ENCODE results near the gene TBX4. TPM values are rescaled to one million over a fixed set of nuclear protein-coding genes. Genes with fewer than 3 reads are reported as not detected.
A peak's percentile ranks its signal among the peaks of the same experiment; 100 is the strongest.

Gene TBX4
- total and polyA plus RNA-seq, 2 experiments from 2014 or later: not detected

- TF ChIP-seq EZH2 (IDR thresholded peaks at IDR 0.05; ENCODE audit: low read depth, unreplicated experiment) (peak; percentile 75), ZNF114 (CRISPR knock-in tag; IDR thresholded peaks at IDR 0.05) (no peak), EZH2phosphoT487 (IDR thresholded peaks at IDR 0.05; ENCODE audit: unreplicated experiment) (no peak), ETS1 (IDR thresholded peaks at IDR 0.05) (no peak), ZNF331 (CRISPR knock-in tag; IDR thresholded peaks at IDR 0.05; ENCODE audit: low read depth) (no peak)
- TF ChIP-seq, protein P1, sequence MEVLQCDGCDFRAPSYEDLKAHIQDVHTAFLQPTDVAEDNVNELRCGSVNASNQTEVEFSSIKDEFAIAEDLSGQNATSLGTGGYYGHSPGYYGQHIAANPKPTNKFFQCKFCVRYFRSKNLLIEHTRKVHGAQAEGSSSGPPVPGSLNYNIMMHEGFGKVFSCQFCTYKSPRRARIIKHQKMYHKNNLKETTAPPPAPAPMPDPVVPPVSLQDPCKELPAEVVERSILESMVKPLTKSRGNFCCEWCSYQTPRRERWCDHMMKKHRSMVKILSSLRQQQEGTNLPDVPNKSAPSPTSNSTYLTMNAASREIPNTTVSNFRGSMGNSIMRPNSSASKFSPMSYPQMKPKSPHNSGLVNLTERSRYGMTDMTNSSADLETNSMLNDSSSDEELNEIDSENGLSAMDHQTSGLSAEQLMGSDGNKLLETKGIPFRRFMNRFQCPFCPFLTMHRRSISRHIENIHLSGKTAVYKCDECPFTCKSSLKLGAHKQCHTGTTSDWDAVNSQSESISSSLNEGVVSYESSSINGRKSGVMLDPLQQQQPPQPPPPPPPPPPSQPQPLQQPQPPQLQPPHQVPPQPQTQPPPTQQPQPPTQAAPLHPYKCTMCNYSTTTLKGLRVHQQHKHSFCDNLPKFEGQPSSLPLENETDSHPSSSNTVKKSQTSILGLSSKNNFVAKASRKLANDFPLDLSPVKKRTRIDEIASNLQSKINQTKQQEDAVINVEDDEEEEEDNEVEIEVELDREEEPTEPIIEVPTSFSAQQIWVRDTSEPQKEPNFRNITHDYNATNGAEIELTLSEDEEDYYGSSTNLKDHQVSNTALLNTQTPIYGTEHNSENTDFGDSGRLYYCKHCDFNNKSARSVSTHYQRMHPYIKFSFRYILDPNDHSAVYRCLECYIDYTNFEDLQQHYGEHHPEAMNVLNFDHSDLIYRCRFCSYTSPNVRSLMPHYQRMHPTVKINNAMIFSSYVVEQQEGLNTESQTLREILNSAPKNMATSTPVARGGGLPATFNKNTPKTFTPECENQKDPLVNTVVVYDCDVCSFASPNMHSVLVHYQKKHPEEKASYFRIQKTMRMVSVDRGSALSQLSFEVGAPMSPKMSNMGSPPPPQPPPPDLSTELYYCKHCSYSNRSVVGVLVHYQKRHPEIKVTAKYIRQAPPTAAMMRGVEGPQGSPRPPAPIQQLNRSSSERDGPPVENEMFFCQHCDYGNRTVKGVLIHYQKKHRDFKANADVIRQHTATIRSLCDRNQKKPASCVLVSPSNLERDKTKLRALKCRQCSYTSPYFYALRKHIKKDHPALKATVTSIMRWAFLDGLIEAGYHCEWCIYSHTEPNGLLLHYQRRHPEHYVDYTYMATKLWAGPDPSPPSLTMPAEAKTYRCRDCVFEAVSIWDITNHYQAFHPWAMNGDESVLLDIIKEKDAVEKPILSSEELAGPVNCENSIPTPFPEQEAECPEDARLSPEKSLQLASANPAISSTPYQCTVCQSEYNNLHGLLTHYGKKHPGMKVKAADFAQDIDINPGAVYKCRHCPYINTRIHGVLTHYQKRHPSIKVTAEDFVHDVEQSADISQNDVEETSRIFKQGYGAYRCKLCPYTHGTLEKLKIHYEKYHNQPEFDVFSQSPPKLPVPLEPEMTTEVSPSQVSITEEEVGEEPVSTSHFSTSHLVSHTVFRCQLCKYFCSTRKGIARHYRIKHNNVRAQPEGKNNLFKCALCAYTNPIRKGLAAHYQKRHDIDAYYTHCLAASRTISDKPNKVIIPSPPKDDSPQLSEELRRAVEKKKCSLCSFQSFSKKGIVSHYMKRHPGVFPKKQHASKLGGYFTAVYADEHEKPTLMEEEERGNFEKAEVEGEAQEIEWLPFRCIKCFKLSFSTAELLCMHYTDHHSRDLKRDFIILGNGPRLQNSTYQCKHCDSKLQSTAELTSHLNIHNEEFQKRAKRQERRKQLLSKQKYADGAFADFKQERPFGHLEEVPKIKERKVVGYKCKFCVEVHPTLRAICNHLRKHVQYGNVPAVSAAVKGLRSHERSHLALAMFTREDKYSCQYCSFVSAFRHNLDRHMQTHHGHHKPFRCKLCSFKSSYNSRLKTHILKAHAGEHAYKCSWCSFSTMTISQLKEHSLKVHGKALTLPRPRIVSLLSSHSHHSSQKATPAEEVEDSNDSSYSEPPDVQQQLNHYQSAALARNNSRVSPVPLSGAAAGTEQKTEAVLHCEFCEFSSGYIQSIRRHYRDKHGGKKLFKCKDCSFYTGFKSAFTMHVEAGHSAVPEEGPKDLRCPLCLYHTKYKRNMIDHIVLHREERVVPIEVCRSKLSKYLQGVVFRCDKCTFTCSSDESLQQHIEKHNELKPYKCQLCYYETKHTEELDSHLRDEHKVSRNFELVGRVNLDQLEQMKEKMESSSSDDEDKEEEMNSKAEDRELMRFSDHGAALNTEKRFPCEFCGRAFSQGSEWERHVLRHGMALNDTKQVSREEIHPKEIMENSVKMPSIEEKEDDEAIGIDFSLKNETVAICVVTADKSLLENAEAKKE (CRISPR knock-in tag; IDR thresholded peaks at IDR 0.05): no peak
- Histone ChIP-seq H3K9me2 (ENCODE audit: insufficient read depth) (no peaks in the 10 kb centered on the region), H2AFZ (peak overlapping the region; percentile 72; the same call in 1 of the 2 replicates), H3K27ac (ENCODE audit: low read depth) (no peak overlapping the region), H3K79me2 (replicated peaks; ENCODE audit: insufficient read depth) (no peaks in the 10 kb centered on the region), H3K4me3 (peak overlapping the region; percentile 34), H4K20me1 (replicated peaks; ENCODE audit: insufficient read depth) (peaks cover 21% of the 10 kb centered on the region), H3K4me1 (ENCODE audit: insufficient read depth) (peaks cover 35% of the 10 kb centered on the region; the same call in 1 of the 2 replicates), H3F3A (replicated peaks; ENCODE audit: low read depth) (0 out of 2 replicates have a peak, but pooled peaks cover 4% of the 10 kb centered on the region), H3K4me2 (peak overlapping the region; percentile 60; the same call in 1 of the 2 replicates), H3K27me3 (ENCODE audit: insufficient read depth) (peaks cover 100% of the 10 kb centered on the region), H3K36me3 (ENCODE audit: insufficient read depth) (no peaks in the 10 kb centered on the region)
- ATAC-seq: peak; percentile 7
- Mint-ChIP-seq H3K27me3 (ENCODE audit: insufficient read depth, low read depth, poor library complexity) (peaks cover 99% of the 10 kb centered on the region), H3K4me3 (peak overlapping the region; percentile 16; the same call in 2 of the 3 replicates), H3K4me1 (peaks cover 40% of the 10 kb centered on the region), H3K9me3 (peaks cover 8% of the 10 kb centered on the region), H3K36me3 (ENCODE audit: low read depth) (peaks cover 3% of the 10 kb centered on the region; the same call in 1 of the 3 replicates), H3K27ac (no peak overlapping the region)
- DNase-seq (ENCODE audit: low spot score): peak; percentile 70
These were observed 3.3 kb downstream of the TBX4 start for GRCh38 chr17:61455324-61456060.

All from GM23338 (cell line).